Smooth muscle cell (in vitro differentiated cells): Measurements from ENCODE around the gene TSEN2. TPM values are rescaled to one million over a fixed set of nuclear protein-coding genes. Genes with fewer than 3 reads are reported as not detected.

Experiments
- DNase-seq: peaks from one replicate; lab custom pipeline; 2025; ENCODE audit not compliant: unreplicated experiment; lab: John Stamatoyannopoulos, UW
- H2AFZ ChIP-seq: fragments of 200-600 bp; sonication (generic); 2 replicates; pipeline ENCODE4 v1.6.0; 2016; ENCODE audit warnings: antibody characterized with exemption, low read depth, mild to moderate bottlenecking
- H3F3A ChIP-seq: fragments of 200-600 bp; sonication (generic); 2 replicates; pipeline ENCODE4 v1.6.0; 2017; ENCODE audit warnings: antibody characterized with exemption, low read depth
- H3K27ac ChIP-seq: fragments of 200-600 bp; sonication (generic); 2 replicates; pipeline ENCODE4 v1.5.1; 2016; ENCODE audit warnings: low read depth, mild to moderate bottlenecking
- H3K27me3 ChIP-seq: fragments of 200-600 bp; sonication (generic); 2 replicates; pipeline ENCODE4 v1.6.1; 2016; ENCODE audit warnings: low read depth, mild to moderate bottlenecking
- H3K36me3 ChIP-seq: fragments of 200-600 bp; sonication (generic); 2 replicates; pipeline ENCODE4 v1.5.1; 2016; ENCODE audit warnings: low read depth
- H3K4me1 ChIP-seq: fragments of 200-600 bp; sonication (generic); 2 replicates; pipeline ENCODE4 v1.5.1; 2016; ENCODE audit warnings: low read depth
- H3K4me2 ChIP-seq: fragments of 200-600 bp; sonication (generic); 2 replicates; pipeline ENCODE4 v1.6.0; 2016; ENCODE audit warnings: mild to moderate bottlenecking
- H3K4me3 ChIP-seq: fragments of 200-600 bp; sonication (generic); 2 replicates; pipeline ENCODE4 v1.5.1; 2016; ENCODE audit warnings: mild to moderate bottlenecking
- H3K79me2 ChIP-seq: fragments of 200-600 bp; sonication (generic); 2 replicates; pipeline ENCODE4 v1.6.0; 2016; ENCODE audit warnings: low read depth, mild to moderate bottlenecking
- H3K9ac ChIP-seq: fragments of 200-600 bp; sonication (generic); 2 replicates; pipeline ENCODE4 v1.6.0; 2016; ENCODE audit warnings: low read depth
- H3K9me3 ChIP-seq: fragments of 200-600 bp; sonication (generic); replicated peaks from 2 replicates; pipeline ENCODE4 v1.5.1; 2016; ENCODE audit warnings: low read depth
- H4K20me1 ChIP-seq: fragments of 200-600 bp; sonication (generic); 2 replicates; pipeline ENCODE4 v1.6.0; 2016; ENCODE audit warnings: low read depth
- CTCF ChIP-seq: fragments of 200-600 bp; sonication (generic); IDR thresholded peaks from 2 replicates; pipeline ENCODE4 v1.5.1; 2017; ENCODE audit warnings: borderline replicate concordance, mild to moderate bottlenecking, antibody characterized with exemption; ENCODE audit not compliant: insufficient read depth, poor library complexity, severe bottlenecking
- WGBS: methylation state at CpG from one replicate; pipeline ENCODE4 v1.1.7; 2016; ENCODE audit warnings: low lambda C conversion rate; 5-methylcytosine and 5-hydroxymethylcytosine counted together
- polyA plus RNA-seq: library from polyadenylated mRNA; unstranded; fragments of >200 nt; fragmentation: Nextera tagmentation; extraction: Ambion mirVana; gene quantifications from 2 replicates; pipeline ENCODE4 v1.2.1, GENCODE V29; 2016
- total RNA-seq: library from RNA; depleted of rRNA; stranded (reverse); fragments of >200 nt; gene quantifications from 2 replicates; pipeline ENCODE4 v1.2.3, GENCODE V29; 2014

The TSEN2 gene
- total and polyA plus RNA-seq, 2 experiments from 2014 or later: 3.6 to 3.9 TPM

- WGBS: 8% methylated on average over 10 of the region's 10 CpGs
These were observed 445 bp upstream of the TSEN2 start for GRCh38 chr3:12483872-12484197.

GRCh38 chr3:12484983-12485327 lies 675 bp downstream of the TSEN2 start:
- no peaks in the 10 kb centered on the region for H3K27me3 ChIP-seq
- H3K9ac ChIP-seq: no peak overlapping the region
- peaks cover 14% of the 10 kb centered on the region for H3K4me1 ChIP-seq
- H3K4me3 ChIP-seq: peak overlapping the region; percentile 78
- no peaks in the 10 kb centered on the region for H3K79me2 ChIP-seq
- DNase-seq: no peak
- WGBS: 4% methylated on average over 5 of the region's 5 CpGs
- no peaks in the 10 kb centered on the region for H3K9me3 ChIP-seq
- H3K36me3 ChIP-seq: no peaks in the 10 kb centered on the region
- peak overlapping the region; percentile 98 for H2AFZ ChIP-seq
- no peaks in the 10 kb centered on the region for H3F3A ChIP-seq
- peak overlapping the region; percentile 95 for H3K4me2 ChIP-seq
- H4K20me1 ChIP-seq: no peaks in the 10 kb centered on the region
- H3K27ac ChIP-seq: no peak overlapping the region
- no peak for TF ChIP-seq CTCF

More at GRCh38 chr3:12483872-12484197, 445 bp upstream of the TSEN2 start:
- no peaks in the 10 kb centered on the region for H3K36me3 ChIP-seq
- no peak overlapping the region for H3K27ac ChIP-seq
- no peak overlapping the region for H3K9ac ChIP-seq
- no peak for TF ChIP-seq CTCF
- H3F3A ChIP-seq: no peaks in the 10 kb centered on the region
- peak overlapping the region; percentile 78 for H3K4me3 ChIP-seq
- peaks cover 14% of the 10 kb centered on the region for H3K4me1 ChIP-seq
- no peak for DNase-seq
- H4K20me1 ChIP-seq: no peaks in the 10 kb centered on the region
- no peaks in the 10 kb centered on the region for H3K9me3 ChIP-seq
- peak overlapping the region; percentile 87 for H2AFZ ChIP-seq
- no peaks in the 10 kb centered on the region for H3K27me3 ChIP-seq
- H3K4me2 ChIP-seq: peak overlapping the region; percentile 95
- H3K79me2 ChIP-seq: no peaks in the 10 kb centered on the region

- Histone ChIP-seq H3K4me1 (peaks cover 14% of the 10 kb centered on the region), H3K27me3 (no peaks in the 10 kb centered on the region), H3K9me3 (no peaks in the 10 kb centered on the region), H3K27ac (no peak overlapping the region), H3K4me3 (no peak overlapping the region), H3K9ac (no peak overlapping the region), H3F3A (no peaks in the 10 kb centered on the region), H2AFZ (no peak overlapping the region), H4K20me1 (no peaks in the 10 kb centered on the region), H3K36me3 (no peaks in the 10 kb centered on the region), H3K79me2 (no peaks in the 10 kb centered on the region), H3K4me2 (no peak overlapping the region)
- DNase-seq: no peak
- 96% methylated on average over 4 of the region's 4 CpGs for WGBS
- no peak for TF ChIP-seq CTCF
These were observed 1.7 kb downstream of the TSEN2 start for GRCh38 chr3:12486001-12486400.

- H3K36me3 ChIP-seq: no peaks in the 10 kb centered on the region
- no peak for TF ChIP-seq CTCF
- H3K9me3 ChIP-seq: no peaks in the 10 kb centered on the region
- H3K27me3 ChIP-seq: no peaks in the 10 kb centered on the region
- DNase-seq: no peak
- H3K27ac ChIP-seq: no peak overlapping the region
- no peaks in the 10 kb centered on the region for H4K20me1 ChIP-seq
- H3K4me2 ChIP-seq: no peak overlapping the region
- H2AFZ ChIP-seq: no peak overlapping the region
- no peak overlapping the region for H3K9ac ChIP-seq
- H3F3A ChIP-seq: no peaks in the 10 kb centered on the region
- WGBS: 95% methylated on average over 5 of the region's 5 CpGs
- peaks cover 14% of the 10 kb centered on the region for H3K4me1 ChIP-seq
- no peak overlapping the region for H3K4me3 ChIP-seq
- no peaks in the 10 kb centered on the region for H3K79me2 ChIP-seq
These were observed 2.6 kb downstream of the TSEN2 start for GRCh38 chr3:12486916-12487315.
